ENCODE measurements around the gene MBD5. TPM values are rescaled to one million over a fixed set of nuclear protein-coding genes. Genes with fewer than 3 reads are reported as not detected.

Gene MBD5
- total RNA-seq, 4 donors from 2014 or later = 51.2 to 85.9 (median 72.6) TPM

- Histone ChIP-seq H3K4me1 (peaks cover 5 to 16% of the 10 kb centered on the region in 2 donors), H3K27me3 (no peaks in the 10 kb centered on the region), H3K4me3 (replicated peaks in 1 of 3) (no peak overlapping the region), H3K27ac (no peak overlapping the region), H3K9me3 (no peaks in the 10 kb centered on the region), H3K36me3 (no peaks in the 10 kb centered on the region)
- WGBS, 2 donors = 83% methylated on average over 2 of the region's 2 CpGs
- intact Hi-C loops (cut with DNase I) = no loop called here
- TF ChIP-seq POLR2A (IDR thresholded peaks at IDR 0.05) (no peak), CTCF (IDR thresholded peaks at IDR 0.05) (no peak)
- DNase-seq = no peak
Measured at GRCh38 chr2:148515976-148516375, 495.1 kb downstream of the MBD5 start.

- no peak overlapping the region for H3K4me3 ChIP-seq (replicated peaks in 1 of 3)
- peaks cover 11 to 14% of the 10 kb centered on the region in 2 donors for H3K4me1 ChIP-seq
- 91 to 96% methylated on average over 2 of the region's 2 CpGs for WGBS, 2 donors
- no peak for TF ChIP-seq POLR2A (IDR thresholded peaks at IDR 0.05)
- no peak for TF ChIP-seq CTCF (IDR thresholded peaks at IDR 0.05)
- no peaks in the 10 kb centered on the region for H3K27me3 ChIP-seq
- intact Hi-C loops (cut with DNase I) = no loop called here
- no peaks in the 10 kb centered on the region for H3K9me3 ChIP-seq
- H3K27ac ChIP-seq = no peak overlapping the region
- DNase-seq = no peak
- H3K36me3 ChIP-seq = no peaks in the 10 kb centered on the region
Measured at GRCh38 chr2:148517296-148517695, 496.4 kb downstream of the MBD5 start.

GRCh38 chr2:148517822-148518221 lies 496.9 kb downstream of the MBD5 start:
- no peak for DNase-seq
- Histone ChIP-seq H3K36me3 (no peaks in the 10 kb centered on the region), H3K4me1 (peaks cover 11 to 14% of the 10 kb centered on the region in 2 donors), H3K27ac (no peak overlapping the region), H3K4me3 (replicated peaks in 1 of 3) (no peak overlapping the region), H3K9me3 (no peaks in the 10 kb centered on the region), H3K27me3 (no peaks in the 10 kb centered on the region)
- no peak for TF ChIP-seq POLR2A (IDR thresholded peaks at IDR 0.05)
- TF ChIP-seq CTCF (IDR thresholded peaks at IDR 0.05) = no peak
- intact Hi-C loops (cut with DNase I) = no loop called here
- WGBS, 2 donors = 95 to 100% methylated on average over 5 of the region's 5 CpGs

- TF ChIP-seq CTCF (IDR thresholded peaks at IDR 0.05) (no peak), POLR2A (IDR thresholded peaks at IDR 0.05) (no peak)
- H3K27ac ChIP-seq = no peak overlapping the region
- WGBS, 2 donors = 84 to 91% methylated on average over 7 of the region's 7 CpGs
- intact Hi-C loops (cut with DNase I) = no loop called here
- peaks cover 14% of the 10 kb centered on the region in 2 donors for H3K4me1 ChIP-seq
- H3K36me3 ChIP-seq = no peaks in the 10 kb centered on the region
- DNase-seq = no peak
- H3K27me3 ChIP-seq = no peaks in the 10 kb centered on the region
- H3K4me3 ChIP-seq (replicated peaks in 1 of 3) = no peak overlapping the region
- H3K9me3 ChIP-seq = no peaks in the 10 kb centered on the region
Measured at GRCh38 chr2:148519013-148519412, 498.1 kb downstream of the MBD5 start.

- TF ChIP-seq CTCF (IDR thresholded peaks at IDR 0.05) (no peak), POLR2A (IDR thresholded peaks at IDR 0.05) (no peak)
- peaks cover 20 to 22% of the 10 kb centered on the region in 2 donors for H3K4me1 ChIP-seq
- H3K9me3 ChIP-seq = no peaks in the 10 kb centered on the region
- intact Hi-C loops (cut with DNase I) = loop anchor here (10.0 kb wide), 1 partner anchor 526 kb away; no protein-coding TSS in a partner anchor
- no peaks in the 10 kb centered on the region for H3K36me3 ChIP-seq
- 13 to 19% methylated on average over 1 of the region's 1 CpG for WGBS, 2 donors
- no peaks in the 10 kb centered on the region for H3K27me3 ChIP-seq
- no peak overlapping the region for H3K4me3 ChIP-seq (replicated peaks in 1 of 3)
- peak overlapping the region in 1 of 3 donors; percentile 29 for H3K27ac ChIP-seq
- DNase-seq = peak; percentile 44 to 55
Measured at GRCh38 chr2:148521181-148521580, 500.3 kb downstream of the MBD5 start.

All from thyroid gland (tissue), 4 donors.